ENCODE measurements around the gene LRP2.
"Not testable (repeated sequence)": the region's sequence is repeated elsewhere in the genome, so short reads cannot be mapped to it uniquely, and the experiment has no call there.

The LRP2 gene

GRCh38 chr2:169178804-169179390, 183.4 kb downstream of the LRP2 start:
- no peak for DNase-seq

- DNase-seq = no peak
These were observed 184.0 kb downstream of the LRP2 start for GRCh38 chr2:169178364-169178763.

GRCh38 chr2:169175112-169175511, 187.2 kb downstream of the LRP2 start:
- peak in 3 of 56 donors; percentile 2 to 30 (median 7) for DNase-seq

GRCh38 chr2:169173876-169174275, 188.5 kb downstream of the LRP2 start:
- DNase-seq = peak in 6 of 56 donors; percentile 3 to 18 (median 6)

- DNase-seq = no peak
These were observed 189.4 kb downstream of the LRP2 start for GRCh38 chr2:169172914-169173313.

- DNase-seq = no peak
These were observed 190.1 kb downstream of the LRP2 start for GRCh38 chr2:169172151-169172735.

GRCh38 chr2:169165791-169166190, 196.5 kb downstream of the LRP2 start:
- DNase-seq = no peak

GRCh38 chr2:169164311-169164710, 198.0 kb downstream of the LRP2 start:
- no peak for DNase-seq

GRCh38 chr2:169162613-169163012, 199.7 kb downstream of the LRP2 start:
- no peak for DNase-seq

- no peak for DNase-seq
These were observed 201.3 kb downstream of the LRP2 start for GRCh38 chr2:169160926-169161481.

GRCh38 chr2:169159686-169160085, 202.6 kb downstream of the LRP2 start:
- DNase-seq = no peak

GRCh38 chr2:169158874-169159273, 203.5 kb downstream of the LRP2 start:
- no peak for DNase-seq

- no peak for DNase-seq
These were observed 216.1 kb downstream of the LRP2 start for GRCh38 chr2:169146220-169146619.

- DNase-seq = no peak
These were observed 218.3 kb downstream of the LRP2 start for GRCh38 chr2:169143998-169144397.

- DNase-seq = peak in 18 of 56 donors; percentile 2 to 34 (median 6)
These were observed 220.5 kb downstream of the LRP2 start for GRCh38 chr2:169141713-169142352.

- no peak for DNase-seq
These were observed 222.2 kb downstream of the LRP2 start for GRCh38 chr2:169139993-169140767.

- DNase-seq = no peak
These were observed 223.2 kb downstream of the LRP2 start for GRCh38 chr2:169139145-169139544.

- DNase-seq = no peak
These were observed 224.4 kb downstream of the LRP2 start for GRCh38 chr2:169137924-169138323.

- DNase-seq = no peak
These were observed 225.3 kb downstream of the LRP2 start for GRCh38 chr2:169136885-169137534.

GRCh38 chr2:169136428-169136827, 225.9 kb downstream of the LRP2 start:
- not testable (repeated sequence) for DNase-seq

- DNase-seq = not testable (repeated sequence)
These were observed 228.1 kb downstream of the LRP2 start for GRCh38 chr2:169134272-169134671.
